Stomach (tissue), 9 donors: Measurements from ENCODE around the gene SYCE1L. TPM values are rescaled to one million over a fixed set of nuclear protein-coding genes. Genes with fewer than 3 reads are reported as not detected.

ENCODE experiments used
- DNase-seq, 2 donors: peaks; one replicate each; pipeline versions ENCODE4 v3.0.0 to v3.0.0-alpha.2; 2013 to 2019
- H3K27ac ChIP-seq, 5 donors: fragments of 200-600 bp in 4 of 5; sonication (generic) in 4 of 5; one replicate each; pipeline ENCODE4 v1.5.1; 2013 to 2019; ENCODE audit warnings: mild to moderate bottlenecking in 1 of 5, moderate library complexity in 1 of 5
- H3K27me3 ChIP-seq, 3 donors: fragments of 200-600 bp; sonication (generic); one replicate each; pipeline ENCODE4 v1.5.1; 2017 to 2019; ENCODE audit warnings: mixed run types in 1 of 3
- H3K36me3 ChIP-seq, 4 donors: fragments of 200-600 bp; sonication (generic); 1 replicate in 3 of 4; 2 replicates in 1 of 4; pipeline ENCODE4 v1.5.1; 2016 to 2019
- H3K4me1 ChIP-seq, 4 donors: fragments of 200-600 bp; sonication (generic); one replicate each; pipeline ENCODE4 v1.5.1; 2016 to 2019
- H3K4me3 ChIP-seq, 4 donors: fragments of 200-600 bp; sonication (generic) in 3 of 4; one replicate each; pipeline ENCODE4 v1.5.1; 2016 to 2019; ENCODE audit warnings: mild to moderate bottlenecking in 1 of 4
- H3K9me3 ChIP-seq, 4 donors: fragments of 200-600 bp; sonication (generic); one replicate each; pipeline ENCODE4 v1.5.1; 2016 to 2019
- EP300 ChIP-seq: sonication (generic); formaldehyde crosslinking; IDR thresholded peaks from one replicate; pipeline ENCODE4 v1.6.1; 2017; ENCODE audit warnings: antibody characterized with exemption
- POLR2A ChIP-seq, 4 donors: fragments of 450-650 bp; IDR thresholded peaks; one replicate each; pipeline ENCODE4 v1.6.1; 2016; ENCODE audit warnings: antibody characterized with exemption in 4 of 4, control low read depth in 2 of 4, mild to moderate bottlenecking in 1 of 4, moderate library complexity in 1 of 4
- POLR2AphosphoS5 ChIP-seq, 3 donors: sonication (generic); formaldehyde crosslinking; IDR thresholded peaks; one replicate each; pipeline ENCODE4 v1.6.1; 2016; ENCODE audit warnings: antibody characterized with exemption in 3 of 3
- WGBS, 5 donors: extraction: QIAGEN DNeasy Blood & Tissue Kit in 3 of 5; methylation state at CpG; one replicate each; pipeline versions ENCODE4 v1.1.5 to v1.1.7; 2013 to 2018; 5-methylcytosine and 5-hydroxymethylcytosine counted together
- intact Hi-C: fragments of 100-400 bp; cut with DNase I; formaldehyde crosslinking; loops from one replicate; pipeline ENCODE4 v1.15.1; 2023; ENCODE audit warnings: low total_unique reads
- polyA plus RNA-seq, 3 donors: library from polyadenylated mRNA; stranded (reverse); fragments of 200-250 nt; gene quantifications; one replicate each; pipeline ENCODE4 v1.2.3, GENCODE V29; 2013
- total RNA-seq, 5 donors: library from RNA; depleted of rRNA; stranded (reverse); fragments of >200 nt; gene quantifications; one replicate each; pipeline versions ENCODE4 v1.1.0 to v1.2.3, GENCODE V29; 2014 to 2016
- TF ChIP-seq, protein P1 (sequence below), 7 experiments: fragments of 450-650 bp in 4 of 7; fragments of 200-600 bp in 3 of 7; sonication (generic) in 3 of 7; IDR thresholded peaks; one replicate each; pipeline ENCODE4 v1.5.1; 2016 to 2019; ENCODE audit warnings: antibody characterized with exemption in 7 of 7, control low read depth in 2 of 7, mild to moderate bottlenecking in 1 of 7
- donor health status: healthy with polysubstance abuse.
- donor health status: Bipolar disorder and iron deficiency.
- donor health status: healthy.

Gene SYCE1L
- total and polyA plus RNA-seq, 8 donors = 3.4 to 92.4 (median 5.5) TPM; not detected in 4

DNA sequence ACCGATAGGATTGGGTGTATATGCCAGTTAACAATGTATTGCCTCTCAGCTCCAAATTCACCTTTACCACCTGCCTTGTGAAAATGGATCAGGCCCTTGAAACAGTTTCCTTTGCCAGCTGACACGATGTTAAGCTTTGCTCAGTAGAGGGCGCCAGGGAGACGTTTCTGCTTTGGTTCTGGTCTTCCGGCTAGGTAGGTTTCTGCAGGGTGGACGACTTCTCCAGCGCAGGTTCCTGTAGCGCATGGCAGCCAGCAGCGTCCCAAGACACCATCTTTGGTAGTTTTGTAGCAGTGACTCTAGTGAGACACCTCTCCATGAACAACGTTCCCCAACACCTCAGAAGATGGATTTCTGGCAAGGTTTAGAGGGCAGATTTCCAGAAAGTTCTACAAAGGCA is 24.0 kb downstream of the SYCE1L start:
- Histone ChIP-seq H3K4me1 (no peaks in the 10 kb centered on the region), H3K27ac (no peak overlapping the region), H3K27me3 (peaks cover 0 to 11% (median 9%) of the 10 kb centered on the region in 3 donors), H3K9me3 (no peaks in the 10 kb centered on the region), H3K4me3 (no peak overlapping the region), H3K36me3 (no peaks in the 10 kb centered on the region)
- 58 to 68% (median 62%) methylated on average over 10 of the region's 10 CpGs for WGBS, 5 donors
- no peak for TF ChIP-seq EP300
- TF ChIP-seq POLR2A (IDR thresholded peaks at IDR 0.05) = no peak
- TF ChIP-seq, protein P1, sequence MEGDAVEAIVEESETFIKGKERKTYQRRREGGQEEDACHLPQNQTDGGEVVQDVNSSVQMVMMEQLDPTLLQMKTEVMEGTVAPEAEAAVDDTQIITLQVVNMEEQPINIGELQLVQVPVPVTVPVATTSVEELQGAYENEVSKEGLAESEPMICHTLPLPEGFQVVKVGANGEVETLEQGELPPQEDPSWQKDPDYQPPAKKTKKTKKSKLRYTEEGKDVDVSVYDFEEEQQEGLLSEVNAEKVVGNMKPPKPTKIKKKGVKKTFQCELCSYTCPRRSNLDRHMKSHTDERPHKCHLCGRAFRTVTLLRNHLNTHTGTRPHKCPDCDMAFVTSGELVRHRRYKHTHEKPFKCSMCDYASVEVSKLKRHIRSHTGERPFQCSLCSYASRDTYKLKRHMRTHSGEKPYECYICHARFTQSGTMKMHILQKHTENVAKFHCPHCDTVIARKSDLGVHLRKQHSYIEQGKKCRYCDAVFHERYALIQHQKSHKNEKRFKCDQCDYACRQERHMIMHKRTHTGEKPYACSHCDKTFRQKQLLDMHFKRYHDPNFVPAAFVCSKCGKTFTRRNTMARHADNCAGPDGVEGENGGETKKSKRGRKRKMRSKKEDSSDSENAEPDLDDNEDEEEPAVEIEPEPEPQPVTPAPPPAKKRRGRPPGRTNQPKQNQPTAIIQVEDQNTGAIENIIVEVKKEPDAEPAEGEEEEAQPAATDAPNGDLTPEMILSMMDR (IDR thresholded peaks at IDR 0.05) = no peak
- TF ChIP-seq POLR2AphosphoS5 (IDR thresholded peaks at IDR 0.05) = no peak
- intact Hi-C loops = no loop called here
- DNase-seq = no peak

DNA sequence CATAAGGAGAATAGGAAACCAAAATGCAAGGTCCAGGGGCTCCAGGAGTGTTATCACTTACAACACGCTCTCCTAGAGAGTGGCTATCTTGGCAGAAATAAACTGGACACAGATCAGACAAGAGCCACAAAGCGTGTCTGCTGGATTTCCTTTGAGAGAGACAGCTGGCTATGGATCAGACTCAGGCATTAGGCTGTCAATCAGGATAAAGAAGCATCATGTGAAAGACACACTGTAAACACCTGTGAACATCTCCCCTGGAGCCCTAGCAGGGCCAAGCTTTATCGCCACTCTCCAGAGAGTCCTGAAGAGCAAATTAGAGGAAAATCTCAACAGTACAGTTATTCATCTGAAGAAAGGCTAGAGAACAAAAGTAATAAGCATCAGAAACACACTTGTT is 26.0 kb downstream of the SYCE1L start:
- intact Hi-C loops = no loop called here

DNA sequence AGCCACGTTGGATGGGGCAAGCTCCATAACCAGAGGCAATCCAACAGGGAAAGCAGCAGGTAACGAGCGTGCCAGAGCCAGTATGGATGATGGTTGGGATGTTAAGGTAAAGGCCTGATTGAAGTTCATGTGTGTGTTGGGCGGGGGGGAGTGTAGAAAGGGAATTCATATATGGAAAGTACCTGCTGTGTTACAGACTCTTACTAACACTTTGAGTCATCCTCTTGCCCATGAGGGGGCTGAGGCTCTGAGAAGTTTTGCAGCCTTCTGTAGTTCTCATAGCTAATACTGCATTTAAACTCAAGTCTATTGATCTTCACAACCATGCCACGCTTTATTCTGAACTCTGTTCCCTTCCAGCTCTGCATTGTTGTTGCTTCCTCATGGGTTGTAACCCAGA is 28.5 kb downstream of the SYCE1L start:
- 79 to 87% (median 84%) methylated on average over 5 of the region's 5 CpGs for WGBS, 5 donors

More for the DNA sequence above, 26.0 kb downstream of the SYCE1L start:
- H3K4me1 ChIP-seq = no peaks in the 10 kb centered on the region
- no peak overlapping the region for H3K4me3 ChIP-seq
- TF ChIP-seq EP300 = no peak
- TF ChIP-seq POLR2AphosphoS5 (IDR thresholded peaks at IDR 0.05) = no peak
- TF ChIP-seq POLR2A (IDR thresholded peaks at IDR 0.05) = no peak
- TF ChIP-seq, protein P1 (IDR thresholded peaks at IDR 0.05) = no peak
- 79 to 96% (median 87%) methylated on average over 3 of the region's 3 CpGs for WGBS, 5 donors
- no peaks in the 10 kb centered on the region for H3K9me3 ChIP-seq
- DNase-seq = no peak
- H3K27me3 ChIP-seq = peaks cover 0 to 14% (median 9%) of the 10 kb centered on the region in 3 donors
- H3K36me3 ChIP-seq = no peaks in the 10 kb centered on the region
- H3K27ac ChIP-seq = no peak overlapping the region

DNA sequence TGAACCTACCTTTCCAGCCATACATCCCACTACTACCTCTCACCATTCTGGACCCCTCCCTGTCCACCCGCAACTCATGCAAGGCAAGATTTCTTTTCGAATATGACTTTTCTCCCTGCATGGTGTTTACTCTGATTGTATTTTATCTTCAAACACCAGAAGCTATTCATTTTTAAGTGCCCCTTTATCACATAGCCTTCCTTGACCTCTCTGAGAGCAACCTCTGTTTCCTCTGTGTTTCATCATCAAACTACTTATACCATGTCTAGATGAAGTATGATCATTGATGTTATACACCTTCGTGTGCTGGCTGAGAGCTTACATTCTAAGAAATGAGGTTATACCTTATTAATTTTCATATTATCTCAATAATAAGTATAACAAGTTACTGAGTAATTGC is 31.8 kb downstream of the SYCE1L start:
- H3K27ac ChIP-seq = no peak overlapping the region
- intact Hi-C loops = no loop called here
- peaks cover 0 to 3% (median 1%) of the 10 kb centered on the region in 4 donors for H3K4me1 ChIP-seq
- WGBS, 5 donors = 30 to 65% (median 55%) methylated on average over 3 of the region's 3 CpGs
- no peaks in the 10 kb centered on the region for H3K36me3 ChIP-seq
- peaks cover 0 to 47% (median 4%) of the 10 kb centered on the region in 3 donors for H3K27me3 ChIP-seq
- DNase-seq = no peak
- TF ChIP-seq POLR2AphosphoS5 (IDR thresholded peaks at IDR 0.05) (no peak), POLR2A (IDR thresholded peaks at IDR 0.05) (no peak), EP300 (no peak)
- TF ChIP-seq, protein P1 (IDR thresholded peaks at IDR 0.05) = no peak
- no peaks in the 10 kb centered on the region for H3K9me3 ChIP-seq
- no peak overlapping the region for H3K4me3 ChIP-seq

More for the DNA sequence above, 28.5 kb downstream of the SYCE1L start:
- intact Hi-C loops = no loop called here
- H3K4me3 ChIP-seq = no peak overlapping the region
- DNase-seq = no peak
- TF ChIP-seq EP300 = no peak
- TF ChIP-seq, protein P1 (IDR thresholded peaks at IDR 0.05) = no peak
- no peak for TF ChIP-seq POLR2A (IDR thresholded peaks at IDR 0.05)
- TF ChIP-seq POLR2AphosphoS5 (IDR thresholded peaks at IDR 0.05) = no peak
- H3K9me3 ChIP-seq = no peaks in the 10 kb centered on the region
- peaks cover 0 to 17% (median 9%) of the 10 kb centered on the region in 3 donors for H3K27me3 ChIP-seq
- H3K4me1 ChIP-seq = no peaks in the 10 kb centered on the region
- no peak overlapping the region for H3K27ac ChIP-seq
- H3K36me3 ChIP-seq = no peaks in the 10 kb centered on the region
